Activated naive CD4-positive, alpha-beta T cell (primary cell): ENCODE data around the gene GPR146.
"Not testable (repeated sequence)": the region's sequence is repeated elsewhere in the genome, so short reads cannot be mapped to it uniquely, and the experiment has no call there.

Experiments used
- DNase-seq, 4 experiments: peaks; one replicate each; lab custom pipeline; 2025; lab: John Stamatoyannopoulos, UW

GPR146 gene

GRCh38 chr7:1044189-1045068 lies at the start of gene GPR146:
GPR146 (plus strand) TSS chr7:1044546; CDS start chr7:1057516, 12,970 bp downstream.
- DNase-seq = peak; percentile 53 to 92 (median 76)

GRCh38 chr7:994592-995308 lies 49.6 kb upstream of the GPR146 start:
- no peak for DNase-seq

GRCh38 chr7:995571-995970 lies 48.8 kb upstream of the GPR146 start:
- DNase-seq = no peak

- no peak for DNase-seq
These were observed 48.1 kb upstream of the GPR146 start for GRCh38 chr7:996079-996872.

- DNase-seq = no peak
These were observed 46.6 kb upstream of the GPR146 start for GRCh38 chr7:997404-998395.

- DNase-seq = no peak
These were observed 45.0 kb upstream of the GPR146 start for GRCh38 chr7:999149-999879.

- no peak for DNase-seq
These were observed 44.1 kb upstream of the GPR146 start for GRCh38 chr7:999941-1000935.

GRCh38 chr7:1001069-1001770 lies 43.1 kb upstream of the GPR146 start:
- DNase-seq = not testable (repeated sequence)

GRCh38 chr7:1002026-1002425 lies 42.3 kb upstream of the GPR146 start:
- DNase-seq = not testable (repeated sequence)

GRCh38 chr7:1002445-1002844 lies 41.9 kb upstream of the GPR146 start:
- not testable (repeated sequence) for DNase-seq

GRCh38 chr7:1004018-1004852 lies 40.1 kb upstream of the GPR146 start:
- DNase-seq = no peak

GRCh38 chr7:1005303-1005702 lies 39.0 kb upstream of the GPR146 start:
- DNase-seq = no peak

GRCh38 chr7:1007901-1008300 lies 36.4 kb upstream of the GPR146 start:
- no peak for DNase-seq

GRCh38 chr7:1008733-1009363 lies 35.5 kb upstream of the GPR146 start:
- no peak for DNase-seq

- no peak for DNase-seq
These were observed 34.6 kb upstream of the GPR146 start for GRCh38 chr7:1009747-1010146.

- no peak for DNase-seq
These were observed 34.1 kb upstream of the GPR146 start for GRCh38 chr7:1010226-1010625.
